GM19463 (cell line): ENCODE measurements around the gene VENTX.
"Not testable (repeated sequence)": the region's sequence is repeated elsewhere in the genome, so short reads cannot be mapped to it uniquely, and the experiment has no call there.

Experiments
- ATAC-seq: cut with Tn5 transposase; IDR thresholded peaks from one replicate; pipeline ENCODE4 v1.9.1; 2021; ENCODE audit warnings: mild to moderate bottlenecking, moderate library complexity; ENCODE audit not compliant: unreplicated experiment

Gene VENTX

DNA sequence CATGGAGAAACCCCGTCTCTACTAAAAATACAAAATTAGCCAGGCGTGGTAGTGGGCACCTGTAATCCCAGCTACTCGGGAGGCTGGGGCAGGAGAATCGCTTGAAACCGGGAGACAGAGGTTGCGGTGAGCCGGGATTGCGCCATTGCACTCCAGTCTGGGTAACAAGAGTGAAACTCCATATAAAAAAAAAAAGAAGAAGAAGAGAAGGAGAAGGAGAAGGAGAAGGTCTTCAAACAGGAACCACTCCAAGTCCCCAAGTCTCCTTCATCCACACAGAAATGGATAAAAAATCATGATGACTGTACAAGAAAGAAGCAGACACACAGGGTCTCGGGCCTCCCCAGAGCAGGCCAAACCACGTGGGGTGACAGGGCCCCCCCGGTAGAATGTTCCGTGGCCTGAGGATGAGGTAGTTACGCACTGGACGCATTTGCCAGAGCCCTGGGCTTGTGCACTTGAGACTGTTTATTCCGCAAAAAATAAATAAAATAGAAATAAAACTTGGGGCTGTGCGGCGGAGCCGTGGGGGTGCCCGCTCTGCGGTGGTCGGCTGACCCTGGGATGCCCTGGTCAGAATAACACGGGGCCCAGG, 15.8 kb downstream of the VENTX start:
- ATAC-seq = no peak

DNA sequence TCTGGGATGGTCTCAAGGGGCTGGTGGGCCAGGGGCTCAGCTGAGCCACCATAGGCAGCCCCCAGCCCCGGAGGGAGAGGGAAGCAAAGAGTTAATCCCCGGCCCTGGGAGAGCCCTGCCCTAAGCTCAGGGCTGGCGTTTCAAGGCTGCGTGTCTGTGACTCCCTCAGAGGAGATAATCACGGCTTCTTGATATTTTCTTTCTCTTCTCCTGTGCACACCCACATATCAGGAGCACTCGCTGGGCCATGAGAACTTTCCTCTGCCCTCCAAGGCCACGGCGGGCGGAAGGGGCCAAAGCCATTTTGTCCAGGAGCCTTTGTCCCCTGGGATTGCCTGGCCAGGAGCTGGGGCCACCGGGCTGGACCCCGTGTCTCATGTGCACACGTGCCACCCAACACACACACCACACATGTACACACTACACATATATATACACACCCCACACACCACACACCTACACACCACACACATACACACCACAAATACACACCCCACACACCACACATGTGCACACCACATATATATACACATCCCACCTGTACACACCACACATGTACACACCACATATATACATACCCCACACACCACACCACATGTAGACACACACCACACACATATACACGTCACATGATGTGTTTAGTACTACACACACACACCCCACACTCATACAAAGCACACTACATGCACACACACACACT, 16.9 kb downstream of the VENTX start:
- no peak for ATAC-seq

GRCh38 chr10:133255323-133255722, 17.7 kb downstream of the VENTX start:
- no peak for ATAC-seq

DNA sequence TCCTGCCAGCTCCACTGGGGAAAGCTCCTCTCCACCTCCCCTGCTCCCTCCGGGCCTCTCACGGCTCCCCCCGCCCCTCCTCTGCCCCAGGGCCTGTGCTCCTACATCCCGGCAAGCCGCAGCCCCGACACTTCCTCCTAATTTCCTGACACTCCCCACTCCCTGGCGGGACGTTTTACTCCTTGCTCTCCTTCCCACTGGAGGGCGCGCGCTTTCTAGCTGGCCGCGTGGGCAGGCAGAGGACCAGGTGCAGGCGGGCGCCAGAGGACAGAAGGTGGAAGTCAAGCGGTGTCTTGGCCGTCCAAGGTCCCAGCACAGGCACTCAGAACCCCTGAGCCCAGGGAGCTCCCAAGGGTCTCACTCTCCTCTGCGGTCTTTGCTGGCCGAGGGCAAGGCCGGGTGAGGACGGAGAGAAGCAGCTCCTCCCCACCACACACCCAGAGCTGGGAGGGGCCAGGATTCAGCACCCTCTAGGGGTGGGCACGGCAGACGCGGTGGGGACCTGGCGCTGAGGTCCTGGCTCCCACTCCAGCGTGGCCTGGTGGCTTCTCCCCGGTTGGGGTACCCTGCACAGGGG, 19.9 kb downstream of the VENTX start:
- no peak for ATAC-seq

DNA sequence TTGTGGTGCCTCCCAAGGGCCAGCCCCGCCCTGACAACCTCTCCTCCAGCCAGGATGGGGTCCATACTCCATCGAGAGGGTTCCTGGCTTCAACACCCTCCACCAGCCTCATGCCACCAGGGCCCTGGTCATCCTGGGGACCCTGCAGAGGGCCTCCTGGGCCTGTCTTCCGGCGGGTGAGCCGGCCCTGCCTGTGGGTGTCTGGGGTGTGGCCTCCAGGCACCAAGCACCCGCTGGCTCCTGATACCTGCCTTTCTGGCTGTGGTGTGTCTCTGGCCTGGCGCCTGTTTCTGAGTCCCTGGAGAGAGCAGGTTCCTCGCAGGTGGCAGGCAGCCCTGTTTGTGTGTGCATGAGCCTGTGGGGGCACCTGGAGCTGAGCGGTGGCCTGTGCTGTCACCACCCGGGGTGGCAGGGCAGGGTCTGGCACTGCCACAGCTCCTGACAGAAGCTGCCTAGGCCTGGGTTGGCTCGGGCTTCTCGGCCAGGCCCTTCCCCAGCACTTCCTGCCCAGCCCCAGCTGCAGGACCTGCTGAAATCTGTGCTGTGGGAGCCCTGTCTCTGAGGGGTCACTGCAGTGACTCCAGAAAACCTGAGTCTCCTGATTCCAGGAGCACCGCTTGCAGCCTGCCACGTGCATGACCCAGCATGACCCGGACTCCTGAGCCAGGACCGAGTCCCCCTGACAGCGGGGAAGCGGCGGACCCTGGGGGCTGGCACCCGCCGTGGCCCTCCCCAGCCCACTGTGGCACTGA, 20.6 kb downstream of the VENTX start:
- ATAC-seq = no peak

- ATAC-seq = no peak
Measured at GRCh38 chr10:133258818-133259601, 21.4 kb downstream of the VENTX start.

- no peak for ATAC-seq
Measured at GRCh38 chr10:133259602-133259989, 21.9 kb downstream of the VENTX start.

DNA sequence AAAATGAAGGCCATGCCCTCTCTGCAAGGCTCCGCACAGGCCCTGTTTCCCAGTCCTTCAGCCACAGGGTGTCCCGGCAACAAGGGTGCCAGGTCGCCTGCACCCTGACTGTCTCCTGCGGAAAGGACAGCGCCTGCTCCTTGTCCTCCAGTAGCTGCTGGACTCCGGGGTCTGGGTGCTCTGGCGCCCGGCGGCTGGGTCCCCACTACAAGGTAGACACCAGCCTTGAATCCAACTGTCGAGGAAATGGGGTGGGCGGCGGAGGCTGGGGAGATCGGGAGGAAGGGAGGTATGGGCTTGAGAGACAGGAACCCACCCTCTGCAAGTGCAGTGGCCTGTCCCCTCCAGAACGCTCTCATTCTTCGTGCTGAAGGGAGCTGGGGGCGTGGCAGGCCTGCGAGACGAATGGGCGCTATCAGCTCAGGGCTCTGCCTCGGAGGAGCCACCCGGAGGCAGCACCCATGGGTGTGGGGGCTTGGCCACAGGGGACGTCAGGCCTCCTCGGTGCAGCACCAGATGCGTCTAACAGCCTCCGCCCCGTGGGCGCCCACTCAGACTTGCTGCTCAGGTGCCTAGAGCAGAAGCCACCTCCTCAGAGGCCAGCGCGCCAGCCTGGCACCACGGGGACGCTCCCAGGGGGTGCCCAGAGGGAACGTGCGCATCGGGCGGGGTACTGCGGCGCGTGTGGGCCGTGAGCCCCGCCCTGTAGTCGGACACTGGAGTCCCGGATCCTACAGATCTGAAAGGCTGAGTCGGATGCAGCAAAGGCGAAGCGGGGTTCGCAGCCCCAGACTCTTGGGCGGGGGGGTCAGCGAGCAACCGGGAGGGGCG, 23.5 kb downstream of the VENTX start:
- peak; percentile 55 for ATAC-seq

GRCh38 chr10:133261726-133262325, 24.2 kb downstream of the VENTX start:
- peak; percentile 44 for ATAC-seq

GRCh38 chr10:133262696-133263095, 25.0 kb downstream of the VENTX start:
- no peak for ATAC-seq

GRCh38 chr10:133263674-133264073, 26.0 kb downstream of the VENTX start:
- no peak for ATAC-seq

- no peak for ATAC-seq
Measured at GRCh38 chr10:133264461-133264860, 26.8 kb downstream of the VENTX start.

GRCh38 chr10:133265052-133265451, 27.4 kb downstream of the VENTX start:
- ATAC-seq = not testable (repeated sequence)

DNA sequence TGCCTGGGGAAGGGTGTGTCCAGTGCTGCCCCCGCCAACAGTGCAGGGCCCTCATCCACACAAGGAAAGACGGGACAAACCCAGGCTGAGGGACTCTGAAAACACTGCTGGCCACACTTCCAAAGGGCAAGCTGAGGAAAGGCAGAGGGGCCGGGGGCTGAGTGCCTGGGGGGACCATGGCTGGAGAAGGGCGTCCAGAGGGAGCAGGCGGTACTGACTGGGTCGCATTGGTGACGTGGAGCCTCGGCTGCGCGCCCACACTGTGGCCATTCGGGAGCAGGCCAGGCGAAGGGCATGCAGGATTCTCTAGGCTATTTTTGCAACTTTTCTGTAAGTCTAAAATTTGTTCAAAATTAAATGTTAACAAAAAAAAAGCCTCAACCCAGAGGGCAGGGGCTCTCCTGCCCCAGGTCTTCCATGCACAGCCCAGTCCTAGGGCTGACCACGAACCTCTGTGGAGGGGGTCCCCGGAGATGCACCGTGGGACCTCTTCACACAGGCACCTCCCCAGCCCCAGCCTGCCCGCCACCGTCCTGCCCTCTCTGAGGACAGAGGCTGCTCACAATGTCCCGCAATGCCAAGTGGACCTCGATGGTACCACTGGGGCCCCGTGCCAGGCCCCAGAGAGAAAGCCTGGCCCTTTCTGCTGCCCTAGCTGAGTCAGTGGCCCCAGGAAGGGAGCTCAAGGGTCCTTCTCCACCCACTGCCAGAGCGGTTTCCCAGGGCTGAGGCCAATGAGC, 28.6 kb downstream of the VENTX start:
- ATAC-seq = no peak

DNA sequence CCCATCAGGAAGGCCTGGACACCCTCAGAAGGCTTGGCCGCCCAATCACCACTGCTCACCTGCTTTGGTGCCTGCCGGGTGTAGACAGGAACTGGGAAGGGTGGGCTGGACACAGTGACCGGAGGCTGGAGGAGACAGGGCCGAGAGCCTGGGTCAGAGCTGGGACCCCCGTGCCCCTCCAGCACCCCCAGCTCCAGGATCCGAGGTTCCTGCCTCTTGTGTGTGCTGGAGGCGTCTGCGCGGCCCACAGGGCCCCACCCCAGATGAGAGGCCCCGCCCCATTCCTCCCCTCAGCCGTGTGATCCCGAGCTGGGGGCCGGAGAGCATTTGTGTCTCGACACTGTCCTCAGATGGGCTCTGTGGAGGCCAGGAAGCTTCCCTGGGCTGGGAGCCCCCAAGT, 29.6 kb downstream of the VENTX start:
- no peak for ATAC-seq

DNA sequence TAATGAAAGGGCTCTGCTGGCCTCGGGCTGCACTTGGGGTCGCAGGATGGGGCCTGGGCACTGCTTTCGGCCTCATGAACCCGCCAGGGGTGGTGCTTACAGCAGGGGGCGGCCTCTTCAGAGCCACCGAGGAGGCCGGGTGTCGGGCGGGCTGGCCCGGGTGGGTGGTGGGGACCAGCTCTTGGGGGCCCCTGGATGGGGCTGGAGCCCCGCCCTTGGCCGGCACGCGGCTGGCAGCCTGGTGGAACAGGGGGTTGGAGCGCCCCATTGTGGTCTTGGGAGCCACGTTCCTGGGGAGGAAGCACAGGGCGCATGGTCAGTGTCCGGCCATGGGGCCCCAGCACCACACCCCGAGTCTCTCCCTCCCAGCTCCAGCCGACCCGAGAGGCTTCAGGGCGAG, 30.2 kb downstream of the VENTX start:
- no peak for ATAC-seq

- no peak for ATAC-seq
Measured at GRCh38 chr10:133268532-133268931, 30.9 kb downstream of the VENTX start.

GRCh38 chr10:133269367-133269766, 31.7 kb downstream of the VENTX start:
- no peak for ATAC-seq

DNA sequence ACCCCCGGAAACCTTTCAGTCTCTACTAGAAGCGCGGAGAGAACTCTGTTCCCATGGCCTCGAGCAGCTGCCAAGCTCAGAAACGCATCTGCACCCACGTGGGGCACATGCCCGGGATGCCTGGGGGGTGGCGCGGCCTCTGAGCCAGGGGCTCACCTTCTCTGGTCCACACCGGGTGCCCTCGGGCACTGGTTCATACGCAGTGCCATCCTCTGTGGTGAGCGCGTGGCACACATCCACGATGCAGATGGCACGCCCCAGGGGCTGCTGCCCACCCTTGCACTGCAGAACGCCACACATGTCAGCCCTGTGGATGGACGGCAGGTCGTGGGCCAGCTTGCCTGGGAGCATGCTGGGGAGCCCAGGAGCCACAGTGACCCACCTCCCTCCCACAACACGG, 32.5 kb downstream of the VENTX start:
- no peak for ATAC-seq
